Smooth muscle cell (in vitro differentiated cells): Measurements from ENCODE around the gene TRAF7. TPM values are rescaled to one million over a fixed set of nuclear protein-coding genes. Genes with fewer than 3 reads are reported as not detected.

Experiments used
- DNase-seq: peaks from one replicate; lab custom pipeline; 2025; ENCODE audit not compliant: unreplicated experiment; lab: John Stamatoyannopoulos, UW
- H2AFZ ChIP-seq: fragments of 200-600 bp; sonication (generic); 2 replicates; pipeline ENCODE4 v1.6.0; 2016; ENCODE audit warnings: antibody characterized with exemption, low read depth, mild to moderate bottlenecking
- H3F3A ChIP-seq: fragments of 200-600 bp; sonication (generic); 2 replicates; pipeline ENCODE4 v1.6.0; 2017; ENCODE audit warnings: antibody characterized with exemption, low read depth
- H3K27ac ChIP-seq: fragments of 200-600 bp; sonication (generic); 2 replicates; pipeline ENCODE4 v1.5.1; 2016; ENCODE audit warnings: low read depth, mild to moderate bottlenecking
- H3K27me3 ChIP-seq: fragments of 200-600 bp; sonication (generic); 2 replicates; pipeline ENCODE4 v1.6.1; 2016; ENCODE audit warnings: low read depth, mild to moderate bottlenecking
- H3K36me3 ChIP-seq: fragments of 200-600 bp; sonication (generic); 2 replicates; pipeline ENCODE4 v1.5.1; 2016; ENCODE audit warnings: low read depth
- H3K4me1 ChIP-seq: fragments of 200-600 bp; sonication (generic); 2 replicates; pipeline ENCODE4 v1.5.1; 2016; ENCODE audit warnings: low read depth
- H3K4me2 ChIP-seq: fragments of 200-600 bp; sonication (generic); 2 replicates; pipeline ENCODE4 v1.6.0; 2016; ENCODE audit warnings: mild to moderate bottlenecking
- H3K4me3 ChIP-seq: fragments of 200-600 bp; sonication (generic); 2 replicates; pipeline ENCODE4 v1.5.1; 2016; ENCODE audit warnings: mild to moderate bottlenecking
- H3K79me2 ChIP-seq: fragments of 200-600 bp; sonication (generic); 2 replicates; pipeline ENCODE4 v1.6.0; 2016; ENCODE audit warnings: low read depth, mild to moderate bottlenecking
- H3K9ac ChIP-seq: fragments of 200-600 bp; sonication (generic); 2 replicates; pipeline ENCODE4 v1.6.0; 2016; ENCODE audit warnings: low read depth
- H3K9me3 ChIP-seq: fragments of 200-600 bp; sonication (generic); replicated peaks from 2 replicates; pipeline ENCODE4 v1.5.1; 2016; ENCODE audit warnings: low read depth
- H4K20me1 ChIP-seq: fragments of 200-600 bp; sonication (generic); 2 replicates; pipeline ENCODE4 v1.6.0; 2016; ENCODE audit warnings: low read depth
- WGBS: methylation state at CpG from one replicate; pipeline ENCODE4 v1.1.7; 2016; ENCODE audit warnings: low lambda C conversion rate; 5-methylcytosine and 5-hydroxymethylcytosine counted together
- polyA plus RNA-seq: library from polyadenylated mRNA; unstranded; fragments of >200 nt; fragmentation: Nextera tagmentation; extraction: Ambion mirVana; gene quantifications from 2 replicates; pipeline ENCODE4 v1.2.1, GENCODE V29; 2016
- total RNA-seq: library from RNA; depleted of rRNA; stranded (reverse); fragments of >200 nt; gene quantifications from 2 replicates; pipeline ENCODE4 v1.2.3, GENCODE V29; 2014
- TF ChIP-seq, protein P1 (sequence below): fragments of 200-600 bp; sonication (generic); IDR thresholded peaks from 2 replicates; pipeline ENCODE4 v1.5.1; 2017; ENCODE audit warnings: borderline replicate concordance, mild to moderate bottlenecking, antibody characterized with exemption; ENCODE audit not compliant: insufficient read depth, poor library complexity, severe bottlenecking

Gene TRAF7
- total and polyA plus RNA-seq, 2 experiments from 2014 or later: 27.5 to 52.6 TPM

DNA sequence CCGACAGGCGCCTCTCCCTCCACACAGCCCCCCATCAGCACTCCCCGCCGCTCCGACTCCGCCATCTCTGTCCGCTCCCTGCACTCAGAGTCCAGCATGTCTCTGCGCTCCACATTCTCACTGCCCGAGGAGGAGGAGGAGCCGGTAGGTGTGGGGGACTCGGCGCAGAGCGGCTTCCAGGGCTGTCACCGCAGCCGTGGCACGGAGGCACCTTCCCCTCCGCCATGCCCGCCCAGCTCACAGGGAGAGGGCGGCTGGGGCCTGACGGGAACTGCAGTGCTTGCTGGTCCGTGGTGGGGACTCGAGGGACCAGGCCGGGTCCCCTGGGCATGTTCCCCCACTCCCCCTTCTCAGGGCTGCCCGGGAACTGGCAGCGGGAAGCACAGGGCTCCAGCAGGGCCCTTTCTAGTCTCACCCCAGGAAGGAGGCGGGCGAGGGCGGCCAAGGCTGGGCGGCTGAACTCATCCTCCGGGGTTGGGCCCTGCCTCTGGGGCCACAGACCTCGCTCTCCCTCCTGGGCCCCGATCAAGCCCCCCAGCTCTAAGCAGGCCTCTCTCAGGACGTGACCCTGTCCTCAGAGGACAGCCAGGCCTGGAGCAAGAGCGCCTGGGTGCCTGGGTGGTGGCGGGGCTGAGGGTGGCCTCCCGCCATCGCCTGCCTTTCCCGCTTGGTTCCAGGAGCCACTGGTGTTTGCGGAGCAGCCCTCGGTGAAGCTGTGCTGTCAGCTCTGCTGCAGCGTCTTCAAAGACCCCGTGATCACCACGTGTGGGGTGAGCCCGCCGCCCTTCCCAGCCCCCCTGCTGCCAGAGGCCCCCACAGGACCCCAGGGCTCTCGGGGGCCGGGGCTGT is 15.2 kb downstream of the TRAF7 start:
- Histone ChIP-seq H3K79me2 (peaks cover 4% of the 10 kb centered on the region), H2AFZ (no peak overlapping the region), H3K9ac (no peak overlapping the region), H3K4me2 (no peak overlapping the region), H3K4me1 (no peaks in the 10 kb centered on the region), H3F3A (no peaks in the 10 kb centered on the region), H3K36me3 (no peaks in the 10 kb centered on the region), H4K20me1 (peaks cover 33% of the 10 kb centered on the region), H3K9me3 (no peaks in the 10 kb centered on the region), H3K4me3 (no peak overlapping the region), H3K27me3 (no peaks in the 10 kb centered on the region), H3K27ac (no peak overlapping the region)
- 97% methylated on average over 37 of the region's 47 CpGs for WGBS
- DNase-seq: no peak
- TF ChIP-seq, protein P1, sequence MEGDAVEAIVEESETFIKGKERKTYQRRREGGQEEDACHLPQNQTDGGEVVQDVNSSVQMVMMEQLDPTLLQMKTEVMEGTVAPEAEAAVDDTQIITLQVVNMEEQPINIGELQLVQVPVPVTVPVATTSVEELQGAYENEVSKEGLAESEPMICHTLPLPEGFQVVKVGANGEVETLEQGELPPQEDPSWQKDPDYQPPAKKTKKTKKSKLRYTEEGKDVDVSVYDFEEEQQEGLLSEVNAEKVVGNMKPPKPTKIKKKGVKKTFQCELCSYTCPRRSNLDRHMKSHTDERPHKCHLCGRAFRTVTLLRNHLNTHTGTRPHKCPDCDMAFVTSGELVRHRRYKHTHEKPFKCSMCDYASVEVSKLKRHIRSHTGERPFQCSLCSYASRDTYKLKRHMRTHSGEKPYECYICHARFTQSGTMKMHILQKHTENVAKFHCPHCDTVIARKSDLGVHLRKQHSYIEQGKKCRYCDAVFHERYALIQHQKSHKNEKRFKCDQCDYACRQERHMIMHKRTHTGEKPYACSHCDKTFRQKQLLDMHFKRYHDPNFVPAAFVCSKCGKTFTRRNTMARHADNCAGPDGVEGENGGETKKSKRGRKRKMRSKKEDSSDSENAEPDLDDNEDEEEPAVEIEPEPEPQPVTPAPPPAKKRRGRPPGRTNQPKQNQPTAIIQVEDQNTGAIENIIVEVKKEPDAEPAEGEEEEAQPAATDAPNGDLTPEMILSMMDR: no peak

DNA sequence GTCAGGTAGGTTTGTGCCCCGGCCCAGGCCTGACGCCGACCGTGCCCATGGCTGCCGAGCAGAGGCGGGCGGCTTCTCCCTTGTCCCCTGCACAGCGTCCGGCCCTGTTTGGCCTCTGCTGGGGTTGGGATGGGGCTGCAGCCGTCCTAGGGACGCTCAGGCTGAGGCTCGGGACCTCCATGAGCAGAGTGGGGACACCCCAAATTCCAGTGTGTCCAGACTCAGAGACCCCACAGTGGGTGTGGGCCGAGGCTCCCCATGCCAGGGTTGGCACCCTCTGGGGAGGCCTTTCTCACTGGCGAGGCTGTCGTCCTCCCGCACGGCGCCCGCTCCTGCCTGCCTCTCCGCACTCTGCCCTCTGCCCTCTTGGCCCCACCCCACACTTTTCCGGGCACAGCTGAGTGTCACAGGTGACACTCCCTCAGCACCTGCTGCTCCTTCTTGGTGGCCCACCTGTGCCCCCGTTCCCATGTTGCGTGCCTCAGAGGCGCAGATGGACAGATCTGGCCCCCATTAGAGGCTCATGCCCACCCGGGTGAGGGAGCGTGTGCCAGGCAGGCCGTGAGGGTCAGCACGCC is 16.1 kb downstream of the TRAF7 start:
- DNase-seq: no peak
- Histone ChIP-seq H3F3A (no peaks in the 10 kb centered on the region), H3K9ac (no peak overlapping the region), H3K9me3 (no peaks in the 10 kb centered on the region), H3K27me3 (no peaks in the 10 kb centered on the region), H3K36me3 (no peaks in the 10 kb centered on the region), H3K79me2 (no peaks in the 10 kb centered on the region), H3K4me1 (no peaks in the 10 kb centered on the region), H2AFZ (no peak overlapping the region), H3K4me3 (no peak overlapping the region), H4K20me1 (peaks cover 25% of the 10 kb centered on the region), H3K27ac (no peak overlapping the region), H3K4me2 (no peak overlapping the region)
- 99% methylated on average over 27 of the region's 28 CpGs for WGBS
- TF ChIP-seq, protein P1: no peak

DNA sequence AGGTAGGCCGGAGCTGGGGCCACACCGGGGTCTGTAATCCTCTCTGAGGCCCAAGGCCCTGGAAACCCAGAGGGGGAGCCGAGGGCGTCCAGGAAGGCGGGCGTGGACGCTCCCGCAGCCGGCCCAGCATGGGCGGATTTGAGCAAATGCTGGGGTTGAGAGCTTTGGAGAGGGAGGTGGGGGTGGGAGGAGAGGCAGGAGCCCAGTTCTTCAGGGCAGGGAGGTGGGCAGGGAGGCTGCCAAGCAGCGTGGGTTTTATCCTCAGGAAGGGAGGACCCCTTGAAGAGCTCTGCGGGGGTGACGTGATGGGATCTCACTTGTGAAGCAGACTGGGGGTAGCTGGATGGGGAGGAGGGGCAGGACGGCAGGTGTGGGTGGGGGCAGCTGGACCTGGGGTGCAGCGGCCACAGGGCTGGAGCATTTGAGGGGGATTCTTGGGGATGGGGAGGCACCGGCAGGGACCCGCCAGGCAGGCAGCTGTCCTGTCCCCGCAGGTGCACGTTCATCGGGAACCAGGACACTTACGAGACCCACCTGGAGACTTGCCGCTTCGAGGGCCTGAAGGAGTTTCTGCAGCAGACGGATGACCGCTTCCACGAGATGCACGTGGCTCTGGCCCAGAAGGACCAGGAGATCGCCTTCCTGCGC is 17.2 kb downstream of the TRAF7 start:
- no peaks in the 10 kb centered on the region for H3F3A ChIP-seq
- no peak overlapping the region for H3K4me2 ChIP-seq
- WGBS: 95% methylated on average over 21 of the region's 29 CpGs
- H3K27ac ChIP-seq: no peak overlapping the region
- H3K9me3 ChIP-seq: no peaks in the 10 kb centered on the region
- H3K79me2 ChIP-seq: no peaks in the 10 kb centered on the region
- H3K27me3 ChIP-seq: no peaks in the 10 kb centered on the region
- H2AFZ ChIP-seq: no peak overlapping the region
- H3K4me3 ChIP-seq: no peak overlapping the region
- H4K20me1 ChIP-seq: peaks cover 14% of the 10 kb centered on the region
- H3K4me1 ChIP-seq: no peaks in the 10 kb centered on the region
- H3K9ac ChIP-seq: no peak overlapping the region
- no peaks in the 10 kb centered on the region for H3K36me3 ChIP-seq
- no peak for DNase-seq
- TF ChIP-seq, protein P1: no peak
